Endothelial cell of umbilical vein (primary cell): ENCODE results near the gene PADI1. TPM values are rescaled to one million over a fixed set of nuclear protein-coding genes. Genes with fewer than 3 reads are reported as not detected.

Experiments
- BruUV-seq: library from RNA; stranded (reverse); fragments of 400-500 nt; replicated peaks from 2 replicates; lab custom pipeline; 2021; lab: Mats Ljungman, UMichigan
- CTCF ChIA-PET: fragments of 300-600, 350-600 bp; sonication (Branson Sonifier 250); formaldehyde crosslinking; loops from one replicate; lab custom pipeline; 2021; ENCODE audit warnings: antibody characterized with exemption, inconsistent platforms; lab: Charles Lee
- POLR2A ChIA-PET: fragments of 300-600, 350-600 bp; sonication (Branson Sonifier 250); formaldehyde crosslinking; loops from one replicate; lab custom pipeline; 2021; ENCODE audit warnings: antibody characterized with exemption, inconsistent platforms; lab: Charles Lee
- DNase-seq: peaks from one replicate; pipeline ENCODE4 v3.0.0-alpha.2; 2011; ENCODE audit warnings: low read depth, low spot score
- FAIRE-seq: peaks from 2 replicates; lab custom pipeline; 2011; peaks lifted over from hg19 to GRCh38; lab: Jason Lieb, UNC
- H2AFZ ChIP-seq: 2 replicates; pipeline ENCODE4 v1.6.0; 2012; ENCODE audit warnings: low read depth, low read length, control low read depth, inconsistent platforms
- H3K27ac ChIP-seq: 2 replicates; pipeline ENCODE4 v1.5.1; 2011; ENCODE audit warnings: low read depth, mild to moderate bottlenecking, control low read depth, low read length, moderate library complexity; ENCODE audit not compliant: insufficient read depth
- H3K27me3 ChIP-seq, 2 experiments: 2 replicates each; pipeline versions ENCODE4 v1.6.0 to v1.6.1; 2011; ENCODE audit warnings: low read length in 2 of 2, mixed read lengths in 1 of 2; ENCODE audit not compliant: control insufficient read depth in 2 of 2, insufficient read depth in 2 of 2
- H3K36me3 ChIP-seq, 2 experiments: 2 replicates in 1 of 2; 3 replicates in 1 of 2; pipeline ENCODE4 v1.5.1; 2011; ENCODE audit warnings: low read length in 2 of 2, mild to moderate bottlenecking in 1 of 2, moderate library complexity in 1 of 2; ENCODE audit not compliant: control insufficient read depth in 2 of 2, insufficient read depth in 2 of 2; ENCODE audit errors: extremely low read depth in 1 of 2
- H3K4me1 ChIP-seq: 3 replicates; pipeline ENCODE4 v1.5.1; 2011; ENCODE audit warnings: mild to moderate bottlenecking, low read length; ENCODE audit not compliant: control insufficient read depth, insufficient read depth; ENCODE audit errors: extremely low read depth
- H3K4me2 ChIP-seq: 2 replicates; pipeline ENCODE4 v1.6.1; 2011; ENCODE audit warnings: low read length, control low read depth, mixed read lengths; ENCODE audit not compliant: insufficient read depth
- H3K4me3 ChIP-seq, 3 experiments: fragments of 200-600 bp in 1 of 3; sonication (generic), shearing (Covaris generic) in 1 of 3; replicated peaks in 1 of 3; 2 replicates each; pipeline ENCODE4 v1.5.1; 2011 to 2016; ENCODE audit warnings: control low read depth in 3 of 3, low read length in 3 of 3, mild to moderate bottlenecking in 2 of 3, inconsistent platforms in 1 of 3, low read depth in 1 of 3, moderate library complexity in 1 of 3; ENCODE audit not compliant: insufficient read depth in 1 of 3
- H3K79me2 ChIP-seq: 2 replicates; pipeline ENCODE4 v1.6.0; 2012; ENCODE audit warnings: low read length, inconsistent platforms; ENCODE audit not compliant: control insufficient read depth, insufficient read depth
- H3K9ac ChIP-seq: replicated peaks from 2 replicates; pipeline ENCODE3; 2011; ENCODE audit warnings: low read length, control low read depth; ENCODE audit not compliant: insufficient read depth; ENCODE audit errors: extremely low read depth
- H3K9me1 ChIP-seq: replicated peaks from 3 replicates; pipeline ENCODE4 v1.6.0; 2011; ENCODE audit warnings: mild to moderate bottlenecking, low read length; ENCODE audit not compliant: control insufficient read depth, insufficient read depth; ENCODE audit errors: extremely low read depth
- H3K9me3 ChIP-seq: replicated peaks from 2 replicates; pipeline ENCODE4 v1.5.1; 2012; ENCODE audit warnings: low read length, inconsistent platforms; ENCODE audit not compliant: control insufficient read depth, insufficient read depth
- H4K20me1 ChIP-seq: replicated peaks from 2 replicates; pipeline ENCODE3; 2011; ENCODE audit warnings: mild to moderate bottlenecking, low read length; ENCODE audit not compliant: control insufficient read depth, insufficient read depth; ENCODE audit errors: extremely low read depth
- CTCF ChIP-seq, 2 donors: IDR thresholded peaks; 1 replicate in 1 of 2; 2 replicates in 1 of 2; pipeline ENCODE4 v1.5.1; 2011; ENCODE audit warnings: low read length in 2 of 2, mild to moderate bottlenecking in 2 of 2, moderate library complexity in 2 of 2, control low read depth in 1 of 2, inconsistent platforms in 1 of 2, low read depth in 1 of 2; ENCODE audit not compliant: insufficient read depth in 1 of 2; ENCODE audit errors: extremely low read depth in 1 of 2
- EZH2 ChIP-seq: IDR thresholded peaks from 2 replicates; pipeline ENCODE4 v1.6.1; 2012; ENCODE audit warnings: borderline replicate concordance, low read depth, mild to moderate bottlenecking, moderate library complexity, low read length, inconsistent platforms; ENCODE audit not compliant: severe bottlenecking
- FOS ChIP-seq: IDR thresholded peaks from 2 replicates; pipeline ENCODE4 v1.6.1; 2011; ENCODE audit warnings: mild to moderate bottlenecking, low read length, moderate library complexity, borderline replicate concordance; ENCODE audit not compliant: insufficient read depth
- GATA2 ChIP-seq: IDR thresholded peaks from 2 replicates; pipeline ENCODE4 v1.7.0; 2011; ENCODE audit warnings: low read depth, mild to moderate bottlenecking, moderate library complexity, mixed read lengths, low read length; ENCODE audit not compliant: insufficient read length, insufficient read depth
- JUN ChIP-seq: IDR thresholded peaks from 2 replicates; pipeline ENCODE4 v1.6.1; 2011; ENCODE audit warnings: borderline replicate concordance, low read depth; ENCODE audit not compliant: insufficient read length, insufficient read depth
- MAX ChIP-seq: IDR thresholded peaks from 2 replicates; pipeline ENCODE4 v1.6.1; 2011; ENCODE audit not compliant: insufficient read depth, insufficient read length
- MYC ChIP-seq: IDR thresholded peaks from one replicate; pipeline ENCODE4 v1.6.1; 2011; ENCODE audit warnings: mild to moderate bottlenecking, low read depth, low read length
- POLR2A ChIP-seq: IDR thresholded peaks from 2 replicates; pipeline ENCODE4 v1.6.1; 2012; ENCODE audit warnings: low read depth, mild to moderate bottlenecking, control low read depth, low read length
- POLR2AphosphoS5 ChIP-seq: IDR thresholded peaks from 2 replicates; pipeline ENCODE4 v1.6.1; 2012; ENCODE audit warnings: low read depth, mild to moderate bottlenecking, control low read depth, low read length, moderate library complexity; ENCODE audit not compliant: insufficient read depth
- dilution Hi-C: fragments of 300-500 bp; cut with MboI; formaldehyde crosslinking; loops from one replicate; pipeline ENCODE4 v1.15.0; 2019; ENCODE audit warnings: low sequenced_read_pairs; ENCODE audit not compliant: extremely low pct_ligation_motif_present
- intact Hi-C: fragments of 100-400 bp; cut with micrococcal nuclease; formaldehyde crosslinking; loops from one replicate; pipeline ENCODE4 v1.10.0; 2022
- polyA plus RNA-seq, 4 experiments: library from polyadenylated mRNA; depleted of rRNA in 3 of 4; stranded (reverse) in 3 of 4; unstranded in 1 of 4; fragments of >200 nt; gene quantifications; 2 replicates each; pipeline versions ENCODE4 v1.2.1 to v1.2.3, GENCODE V29; 2011 to 2012; ENCODE audit warnings: missing spikeins in 1 of 4
- total RNA-seq: library from RNA; stranded (reverse); gene quantifications from 2 replicates; pipeline ENCODE4 v1.2.3, GENCODE V29; 2021

PADI1 gene
- total and polyA plus RNA-seq, 2 donors (not counting 3 experiments of a cell fraction or from before 2014, with no cell fraction given) = 0.01 TPM; not detected in 1

GRCh38 chr1:17212009-17212408 lies 7.1 kb downstream of the PADI1 start:
- Histone ChIP-seq H4K20me1 (no peaks in the 10 kb centered on the region), H2AFZ (no peak overlapping the region), H3K27ac (no peak overlapping the region), H3K9me3 (no peaks in the 10 kb centered on the region), H3K36me3 (no peaks in the 10 kb centered on the region), H3K9ac (no peak overlapping the region), H3K27me3 (no peaks in the 10 kb centered on the region), H3K4me3 (no peak overlapping the region), H3K79me2 (no peaks in the 10 kb centered on the region), H3K4me1 (no peaks in the 10 kb centered on the region), H3K4me2 (no peak overlapping the region), H3K9me1 (no peaks in the 10 kb centered on the region)
- DNase-seq = no peak
- FAIRE-seq = no peak
- intact Hi-C loops (no loop called here), dilution Hi-C loops (no loop called here)
- no TSS peak for BruUV-seq
- ChIA-PET POLR2A (no interaction called here), CTCF (no interaction called here)
- TF ChIP-seq GATA2 (no peak), FOS (no peak), EZH2 (no peak), MYC (no peak), JUN (no peak), POLR2AphosphoS5 (no peak), POLR2A (no peak), CTCF (IDR thresholded peaks at IDR 0.05; ENCODE audit: extremely low read depth in 1 of 2, insufficient read depth in 1 of 2, low read depth in 1 of 2, low read length in 2 of 2) (no peak), MAX (no peak)
